ENCODE measurements around the gene GNAZ.

Gene GNAZ

DNA sequence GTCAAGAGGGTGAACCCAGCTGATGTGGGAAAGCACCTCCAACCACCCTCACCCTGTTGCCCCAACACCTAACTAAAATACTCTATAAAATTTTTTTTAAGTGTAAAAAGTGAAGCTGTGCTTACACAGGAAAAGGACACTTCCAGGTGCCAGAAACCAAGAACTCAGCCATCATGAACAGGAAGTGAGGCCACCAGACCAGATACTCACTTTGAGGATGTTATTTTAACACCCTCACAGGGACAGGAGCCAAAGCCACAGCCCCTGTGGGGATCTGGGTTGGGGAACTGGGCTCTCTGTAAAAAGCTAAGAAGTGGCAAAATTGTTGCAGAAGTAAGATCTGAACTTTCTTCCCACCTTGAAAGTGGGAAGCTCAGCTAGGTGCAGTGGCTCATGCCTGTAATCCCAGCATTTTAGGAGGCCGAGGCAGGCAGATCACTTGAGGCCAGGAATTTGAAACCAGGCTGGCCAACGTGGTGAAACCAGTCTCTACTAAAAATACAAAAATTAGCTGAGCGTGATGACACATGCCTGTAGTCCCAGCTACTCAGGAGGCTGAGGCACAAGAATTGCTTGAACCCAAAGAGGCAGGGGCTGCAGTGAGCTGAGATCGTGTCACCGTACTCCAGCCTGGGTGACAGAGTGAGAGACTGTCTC is 67.7 kb downstream of the GNAZ start:
- no peak for TF ChIP-seq EP300 (IDR thresholded peaks at IDR 0.05; ENCODE audit: borderline replicate concordance)
- TF ChIP-seq ZBTB7A (IDR thresholded peaks at IDR 0.05; ENCODE audit: low read depth) = no peak
- TF ChIP-seq EGR1 (IDR thresholded peaks at IDR 0.05) = no peak
- no peak for TF ChIP-seq REST (IDR thresholded peaks at IDR 0.05; ENCODE audit: low read depth)
- no peak for TF ChIP-seq CREB1 (IDR thresholded peaks at IDR 0.05; ENCODE audit: low read depth)

DNA sequence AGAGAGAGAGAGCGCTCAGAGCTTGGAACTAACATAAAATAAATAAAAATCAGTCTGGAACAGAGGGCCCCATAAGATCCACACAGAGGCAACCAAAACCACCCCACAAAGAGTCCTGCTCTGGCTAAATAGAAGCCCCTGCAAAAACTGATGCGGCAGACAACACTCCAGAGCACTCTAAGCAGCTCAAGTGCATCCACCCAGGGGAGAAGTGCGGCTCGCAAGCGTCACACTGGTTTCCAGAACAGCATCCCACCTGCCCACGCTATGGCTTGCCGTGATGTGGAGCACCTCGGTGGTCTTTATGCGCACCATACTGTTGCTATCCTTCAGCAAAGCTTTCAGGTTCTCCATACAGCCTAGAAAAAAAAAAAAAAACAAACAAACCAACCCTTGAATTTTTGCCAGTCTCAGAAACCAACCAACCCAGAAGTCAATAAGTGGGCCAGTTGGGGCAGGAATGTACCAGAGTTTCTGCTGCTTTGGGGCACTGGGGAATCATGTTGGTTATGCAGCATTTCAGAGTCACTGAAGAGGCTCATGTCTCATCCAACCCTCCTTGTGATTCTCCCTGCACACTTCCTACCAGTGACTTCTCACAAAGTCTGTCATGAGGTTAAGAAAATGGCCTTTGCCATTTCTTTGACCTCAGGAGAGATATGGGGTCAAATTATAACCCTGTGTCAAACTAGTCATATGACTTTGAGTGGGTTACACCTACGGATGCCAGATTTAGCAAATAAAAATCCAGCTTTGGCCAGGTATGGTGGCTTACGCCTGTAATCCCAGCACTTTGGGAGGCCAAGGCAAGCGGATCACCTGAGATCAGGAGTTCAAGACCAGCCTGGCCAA is 68.5 kb downstream of the GNAZ start:
- TF ChIP-seq TAF1 (IDR thresholded peaks at IDR 0.05; ENCODE audit: low read depth) = no peak
- TF ChIP-seq CREB1 (IDR thresholded peaks at IDR 0.05; ENCODE audit: low read depth) = no peak
- TF ChIP-seq TEAD4 (IDR thresholded peaks at IDR 0.05) = no peak
- no peak for TF ChIP-seq TCF12 (IDR thresholded peaks at IDR 0.05; ENCODE audit: low read depth)
- TF ChIP-seq, protein P1, sequence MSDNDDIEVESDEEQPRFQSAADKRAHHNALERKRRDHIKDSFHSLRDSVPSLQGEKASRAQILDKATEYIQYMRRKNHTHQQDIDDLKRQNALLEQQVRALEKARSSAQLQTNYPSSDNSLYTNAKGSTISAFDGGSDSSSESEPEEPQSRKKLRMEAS (IDR thresholded peaks at IDR 0.05) = no peak
- TF ChIP-seq REST (IDR thresholded peaks at IDR 0.05; ENCODE audit: low read depth) = no peak
- TF ChIP-seq YY1 (IDR thresholded peaks at IDR 0.05; ENCODE audit: low read depth) = no peak
- TF ChIP-seq EGR1 (IDR thresholded peaks at IDR 0.05) = no peak
- no peak for TF ChIP-seq USF1 (IDR thresholded peaks at IDR 0.05)

DNA sequence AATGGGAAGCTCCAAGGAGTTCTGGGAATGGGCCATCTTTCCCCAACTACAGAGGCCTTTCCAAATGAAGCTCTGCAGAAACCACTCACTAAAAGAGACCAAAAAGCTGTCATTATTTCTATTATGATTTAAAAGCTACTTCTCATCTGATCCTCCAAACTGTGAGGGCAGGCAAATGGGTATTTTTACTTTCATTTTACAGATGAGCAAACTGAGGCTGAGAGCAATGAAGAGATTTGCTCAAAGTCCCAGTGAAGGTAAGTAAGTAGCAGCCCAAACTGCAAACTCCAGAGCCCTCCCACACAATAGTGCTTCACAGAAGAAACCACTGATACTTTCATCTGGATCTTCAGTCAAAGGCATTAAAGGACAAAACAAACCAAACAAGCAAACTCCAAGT is 70.1 kb downstream of the GNAZ start:
- no peak for TF ChIP-seq CEBPB (IDR thresholded peaks at IDR 0.05)
- no peak for TF ChIP-seq CREB1 (IDR thresholded peaks at IDR 0.05; ENCODE audit: low read depth)
- TF ChIP-seq REST (IDR thresholded peaks at IDR 0.05; ENCODE audit: low read depth) = no peak
- TF ChIP-seq FOXM1 (IDR thresholded peaks at IDR 0.05; ENCODE audit: borderline replicate concordance, low read depth) = no peak
- no peak for TF ChIP-seq TEAD4 (IDR thresholded peaks at IDR 0.05)
- TF ChIP-seq USF1 (IDR thresholded peaks at IDR 0.05) = no peak
- TF ChIP-seq, protein P1 (IDR thresholded peaks at IDR 0.05) = no peak
- TF ChIP-seq YY1 (IDR thresholded peaks at IDR 0.05; ENCODE audit: low read depth) = no peak
- no peak for TF ChIP-seq TCF12 (IDR thresholded peaks at IDR 0.05; ENCODE audit: low read depth)
- no peak for TF ChIP-seq EP300 (IDR thresholded peaks at IDR 0.05; ENCODE audit: borderline replicate concordance)
- no peak for TF ChIP-seq EGR1 (IDR thresholded peaks at IDR 0.05)
- TF ChIP-seq RAD21 (IDR thresholded peaks at IDR 0.05; ENCODE audit: low read depth) = no peak
- no peak for TF ChIP-seq TAF1 (IDR thresholded peaks at IDR 0.05; ENCODE audit: low read depth)
- no peak for TF ChIP-seq ZBTB7A (IDR thresholded peaks at IDR 0.05; ENCODE audit: low read depth)
- no peak for TF ChIP-seq NFIC (IDR thresholded peaks at IDR 0.05)

- no peak for TF ChIP-seq TCF12 (IDR thresholded peaks at IDR 0.05; ENCODE audit: low read depth)
Observed at GRCh38 chr22:23142546-23143105, 72.3 kb downstream of the GNAZ start.

Data from Ishikawa (cell line).